DLD1 (cell line): ENCODE results near the gene GNA12.
"Not testable (repeated sequence)": the region's sequence is repeated elsewhere in the genome, so short reads cannot be mapped to it uniquely, and the experiment has no call there.

ENCODE experiments used
- in situ Hi-C: cut with HindIII; loops from 2 replicates; pipeline ENCODE4 v1.10.0; 2017; ENCODE audit warnings: low sequenced_read_pairs

Gene GNA12

GRCh38 chr7:2701424-2701823 is 142.7 kb downstream of the GNA12 start:
- in situ Hi-C loops = no loop called here

GRCh38 chr7:2700141-2700850 is 143.8 kb downstream of the GNA12 start:
- in situ Hi-C loops = no loop called here

GRCh38 chr7:2699289-2699620 is 144.9 kb downstream of the GNA12 start:
- in situ Hi-C loops = no loop called here

GRCh38 chr7:2698581-2699288 is 145.4 kb downstream of the GNA12 start:
- in situ Hi-C loops = no loop called here

- in situ Hi-C loops = not testable (repeated sequence)
These were observed 150.0 kb downstream of the GNA12 start for GRCh38 chr7:2694122-2694436.

- in situ Hi-C loops = not testable (repeated sequence)
These were observed 150.5 kb downstream of the GNA12 start for GRCh38 chr7:2693420-2694121.

GRCh38 chr7:2692543-2692942 is 151.6 kb downstream of the GNA12 start:
- in situ Hi-C loops = no loop called here

- in situ Hi-C loops = not testable (repeated sequence)
These were observed 152.1 kb downstream of the GNA12 start for GRCh38 chr7:2691932-2692439.

GRCh38 chr7:2691011-2691707 is 152.9 kb downstream of the GNA12 start:
- in situ Hi-C loops = no loop called here

GRCh38 chr7:2689951-2690705 is 154.0 kb downstream of the GNA12 start:
- in situ Hi-C loops = no loop called here

- in situ Hi-C loops = no loop called here
These were observed 154.7 kb downstream of the GNA12 start for GRCh38 chr7:2689343-2689847.

- in situ Hi-C loops = no loop called here
These were observed 155.4 kb downstream of the GNA12 start for GRCh38 chr7:2688409-2689342.

GRCh38 chr7:2687881-2688318 is 156.2 kb downstream of the GNA12 start, which contains the start of gene AMZ1:
AMZ1 (plus strand) TSS chr7:2688202; CDS start chr7:2700452, 12,250 bp downstream.
- in situ Hi-C loops = no loop called here

GRCh38 chr7:2687338-2687869 is 156.7 kb downstream of the GNA12 start:
- in situ Hi-C loops = no loop called here

GRCh38 chr7:2686101-2686500 is 158.0 kb downstream of the GNA12 start:
- in situ Hi-C loops = no loop called here

GRCh38 chr7:2684501-2684900 is 159.6 kb downstream of the GNA12 start:
- in situ Hi-C loops = no loop called here

- in situ Hi-C loops = no loop called here
These were observed 161.9 kb downstream of the GNA12 start for GRCh38 chr7:2681929-2682799.
